Right renal pelvis (tissue), 4 donors: ENCODE results near the gene TNFRSF4. TPM values are rescaled to one million over a fixed set of nuclear protein-coding genes. Genes with fewer than 3 reads are reported as not detected.
"Not testable (repeated sequence)": the region's sequence is repeated elsewhere in the genome, so short reads cannot be mapped to it uniquely, and the experiment has no call there.

ENCODE experiments used
- DNase-seq, 4 donors: peaks; one replicate each; pipeline ENCODE4 v3.0.0-alpha.2; 2013; ENCODE audit warnings: low read depth in 4 of 4, low spot score in 3 of 4, missing footprints in 1 of 4
- polyA plus RNA-seq, 4 donors: library from polyadenylated mRNA; unstranded; fragments of 120-200 nt; gene quantifications; one replicate each; pipeline ENCODE4 v1.2.1, GENCODE V29; 2013; ENCODE audit not compliant: insufficient read length in 4 of 4

The TNFRSF4 gene
- polyA plus RNA-seq, 4 donors: 1.6 to 2.5 (median 2.2) TPM

GRCh38 chr1:1204998-1205768 lies 8.8 kb downstream of the TNFRSF4 start:
- no peak for DNase-seq

GRCh38 chr1:1204425-1204920 lies 9.5 kb downstream of the TNFRSF4 start:
- no peak for DNase-seq

GRCh38 chr1:1203561-1204424 lies 10.2 kb downstream of the TNFRSF4 start:
- DNase-seq: no peak

- no peak for DNase-seq
Observed at GRCh38 chr1:1202831-1203560, 11.0 kb downstream of the TNFRSF4 start.

- no peak for DNase-seq
Observed at GRCh38 chr1:1200876-1201810, 12.8 kb downstream of the TNFRSF4 start.

- DNase-seq: no peak
Observed at GRCh38 chr1:1199961-1200875, 13.7 kb downstream of the TNFRSF4 start.

GRCh38 chr1:1199141-1199960 lies 14.6 kb downstream of the TNFRSF4 start:
- no peak for DNase-seq

- no peak for DNase-seq
Observed at GRCh38 chr1:1198423-1199140, 15.4 kb downstream of the TNFRSF4 start.

GRCh38 chr1:1197551-1198422 lies 16.2 kb downstream of the TNFRSF4 start:
- no peak for DNase-seq

- no peak for DNase-seq
Observed at GRCh38 chr1:1197188-1197500, 16.8 kb downstream of the TNFRSF4 start.

- DNase-seq: no peak
Observed at GRCh38 chr1:1196431-1197187, 17.3 kb downstream of the TNFRSF4 start.

GRCh38 chr1:1195726-1196125 lies 18.2 kb downstream of the TNFRSF4 start:
- not testable (repeated sequence) for DNase-seq

- DNase-seq: no peak
Observed at GRCh38 chr1:1194723-1195122, 19.2 kb downstream of the TNFRSF4 start.

GRCh38 chr1:1191734-1192133 lies 22.2 kb downstream of the TNFRSF4 start:
- DNase-seq: no peak

GRCh38 chr1:1189111-1189510 lies 24.8 kb downstream of the TNFRSF4 start:
- DNase-seq: no peak

- no peak for DNase-seq
Observed at GRCh38 chr1:1187938-1188337, 26.0 kb downstream of the TNFRSF4 start.
